ENCODE results near the gene LCLAT1.

- no peak for TF ChIP-seq POLR2A (IDR thresholded peaks at IDR 0.05)
- no peak for TF ChIP-seq CTCF (IDR thresholded peaks at IDR 0.05)
These were observed 25.9 kb upstream of the LCLAT1 start for GRCh38 chr2:30421026-30421603.

Data from prostate gland (tissue), 2 donors.